ENCODE results near the gene RFT1. TPM values are rescaled to one million over a fixed set of nuclear protein-coding genes. Genes with fewer than 3 reads are reported as not detected.

Gene RFT1, protein sequence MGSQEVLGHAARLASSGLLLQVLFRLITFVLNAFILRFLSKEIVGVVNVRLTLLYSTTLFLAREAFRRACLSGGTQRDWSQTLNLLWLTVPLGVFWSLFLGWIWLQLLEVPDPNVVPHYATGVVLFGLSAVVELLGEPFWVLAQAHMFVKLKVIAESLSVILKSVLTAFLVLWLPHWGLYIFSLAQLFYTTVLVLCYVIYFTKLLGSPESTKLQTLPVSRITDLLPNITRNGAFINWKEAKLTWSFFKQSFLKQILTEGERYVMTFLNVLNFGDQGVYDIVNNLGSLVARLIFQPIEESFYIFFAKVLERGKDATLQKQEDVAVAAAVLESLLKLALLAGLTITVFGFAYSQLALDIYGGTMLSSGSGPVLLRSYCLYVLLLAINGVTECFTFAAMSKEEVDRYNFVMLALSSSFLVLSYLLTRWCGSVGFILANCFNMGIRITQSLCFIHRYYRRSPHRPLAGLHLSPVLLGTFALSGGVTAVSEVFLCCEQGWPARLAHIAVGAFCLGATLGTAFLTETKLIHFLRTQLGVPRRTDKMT
- 10 to 100 TPM in 3 of 4 donors, 1 to 10 TPM in 1; 4.9 to 18.2 (median 12.8) TPM for total RNA-seq

DNA sequence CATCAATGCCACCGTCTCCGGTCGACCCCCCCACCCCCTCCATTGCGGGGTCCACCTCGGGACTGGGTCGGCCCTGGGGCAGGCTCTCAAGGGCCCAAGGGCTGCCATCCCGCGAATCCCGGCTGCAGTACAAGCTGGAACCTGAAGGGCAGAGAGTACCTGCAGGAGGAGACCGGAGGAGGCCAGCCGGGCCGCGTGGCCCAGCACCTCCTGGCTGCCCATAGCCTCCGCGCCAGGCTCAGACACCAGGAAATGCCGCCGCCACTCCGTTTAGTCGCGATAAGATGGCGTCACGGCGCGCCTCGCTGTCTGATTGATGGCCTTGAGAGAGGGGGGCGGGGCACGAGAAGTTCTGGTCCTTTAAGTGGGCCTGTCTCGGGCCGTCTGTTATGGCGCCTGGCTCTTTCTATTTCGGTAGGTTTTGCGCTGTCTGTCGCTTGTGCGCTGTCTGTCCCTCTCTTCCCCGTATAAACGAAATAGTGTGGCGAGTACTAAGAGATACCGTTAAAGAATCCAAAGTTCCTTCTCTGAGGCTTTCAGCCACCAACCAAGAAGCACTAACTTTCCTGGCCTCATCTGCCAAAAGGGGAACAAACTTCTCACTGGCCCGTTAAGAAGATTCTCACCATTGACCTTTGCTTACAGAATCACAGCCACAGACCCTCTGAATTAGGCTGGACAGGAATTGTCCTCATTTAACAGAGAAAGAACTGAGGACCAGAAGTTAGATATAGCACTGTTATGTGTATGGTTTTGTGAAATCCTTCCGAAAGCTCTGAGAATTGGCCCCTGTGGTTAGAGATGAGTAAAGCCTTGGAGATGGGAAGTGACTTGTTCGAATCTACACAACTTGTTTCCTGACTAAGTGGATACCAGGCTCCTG lies at the start of gene RFT1:
Gene RFT1 (minus strand): TSS at position 257 of the 883 bp plus-strand sequence. CDS start 35 bp downstream, at position 222.
- Histone ChIP-seq H3K4me3 (peak within 1 kb of the TSS; percentile 71 to 98 (median 95)), H3K9me3 (no peaks in the 10 kb centered on the region)

DNA sequence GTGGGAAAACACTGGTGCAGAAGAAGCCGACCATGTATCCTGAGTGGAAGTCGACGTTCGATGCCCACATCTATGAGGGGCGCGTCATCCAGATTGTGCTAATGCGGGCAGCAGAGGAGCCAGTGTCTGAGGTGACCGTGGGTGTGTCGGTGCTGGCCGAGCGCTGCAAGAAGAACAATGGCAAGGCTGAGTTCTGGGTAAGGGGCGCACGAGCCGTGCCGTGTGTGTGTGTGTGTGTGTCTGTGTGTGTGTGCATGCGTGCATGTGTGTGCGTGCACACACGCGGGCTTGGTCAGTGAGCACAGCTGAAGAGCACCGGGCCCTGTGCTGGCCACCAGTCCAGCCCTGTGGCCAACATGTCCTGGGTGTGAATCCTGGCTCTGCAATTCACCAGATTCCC lies 49.3 kb upstream of the RFT1 start:
- Histone ChIP-seq H3K9me3 (no peaks in the 10 kb centered on the region), H3K27ac (no peak overlapping the region), H3K4me1 (peaks cover 0 to 9% (median 0%) of the 10 kb centered on the region in 3 donors), H3K36me3 (peaks cover 22 to 99% (median 30%) of the 10 kb centered on the region in 3 donors), H3K27me3 (no peaks in the 10 kb centered on the region), H3K4me3 (no peak overlapping the region)
- TF ChIP-seq, protein P1, sequence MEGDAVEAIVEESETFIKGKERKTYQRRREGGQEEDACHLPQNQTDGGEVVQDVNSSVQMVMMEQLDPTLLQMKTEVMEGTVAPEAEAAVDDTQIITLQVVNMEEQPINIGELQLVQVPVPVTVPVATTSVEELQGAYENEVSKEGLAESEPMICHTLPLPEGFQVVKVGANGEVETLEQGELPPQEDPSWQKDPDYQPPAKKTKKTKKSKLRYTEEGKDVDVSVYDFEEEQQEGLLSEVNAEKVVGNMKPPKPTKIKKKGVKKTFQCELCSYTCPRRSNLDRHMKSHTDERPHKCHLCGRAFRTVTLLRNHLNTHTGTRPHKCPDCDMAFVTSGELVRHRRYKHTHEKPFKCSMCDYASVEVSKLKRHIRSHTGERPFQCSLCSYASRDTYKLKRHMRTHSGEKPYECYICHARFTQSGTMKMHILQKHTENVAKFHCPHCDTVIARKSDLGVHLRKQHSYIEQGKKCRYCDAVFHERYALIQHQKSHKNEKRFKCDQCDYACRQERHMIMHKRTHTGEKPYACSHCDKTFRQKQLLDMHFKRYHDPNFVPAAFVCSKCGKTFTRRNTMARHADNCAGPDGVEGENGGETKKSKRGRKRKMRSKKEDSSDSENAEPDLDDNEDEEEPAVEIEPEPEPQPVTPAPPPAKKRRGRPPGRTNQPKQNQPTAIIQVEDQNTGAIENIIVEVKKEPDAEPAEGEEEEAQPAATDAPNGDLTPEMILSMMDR (IDR thresholded peaks at IDR 0.05) = no peak
- TF ChIP-seq POLR2A (IDR thresholded peaks at IDR 0.05) = no peak
- DNase-seq = no peak
- intact Hi-C loops (cut with DNase I) = no loop called here
- 93 to 94% methylated on average over 9 to 20 of the region's 20 CpGs for WGBS, 2 donors

More for the DNA sequence above, at the start of gene RFT1:
- intact Hi-C loops (cut with DNase I) = loop anchor here (5.0 kb wide), 1 partner anchor 67 kb away; no protein-coding TSS in a partner anchor
- H3K36me3 ChIP-seq = peaks cover 0 to 26% (median 0%) of the 10 kb centered on the region in 3 donors
- H3K4me1 ChIP-seq = peaks cover 11 to 40% (median 19%) of the 10 kb centered on the region in 3 donors
- 0 to 5% methylated on average over 12 of the region's 41 CpGs for WGBS, 2 donors
- DNase-seq = peak; percentile 96
- no peaks in the 10 kb centered on the region for H3K27me3 ChIP-seq
- TF ChIP-seq, protein P1 (IDR thresholded peaks at IDR 0.05) = peak in 4 of 6 experiments; percentile 9 to 50 (median 19)
- peak in 3 of 4 donors; percentile 60 to 70 (median 65) for TF ChIP-seq POLR2A (IDR thresholded peaks at IDR 0.05)
- peak within 1 kb of the TSS; percentile 88 to 93 (median 92) for H3K27ac ChIP-seq

DNA sequence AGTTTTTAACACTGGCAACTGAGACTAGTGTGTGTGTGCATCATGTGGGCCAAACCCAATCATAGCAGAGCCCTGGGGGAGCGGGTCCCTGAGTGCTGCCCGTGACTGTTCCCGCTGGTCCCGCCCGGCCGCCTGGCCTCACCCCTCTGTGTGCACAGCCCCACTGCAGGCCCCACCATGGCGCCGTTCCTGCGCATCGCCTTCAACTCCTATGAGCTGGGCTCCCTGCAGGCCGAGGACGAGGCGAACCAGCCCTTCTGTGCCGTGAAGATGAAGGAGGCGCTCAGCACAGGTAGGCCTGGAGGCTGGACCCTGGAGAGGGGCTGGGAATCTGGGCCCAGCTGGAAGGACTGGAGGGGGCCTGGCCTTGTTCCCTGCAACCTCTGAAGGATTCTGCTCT lies 48.0 kb upstream of the RFT1 start:
- no peak for DNase-seq
- Histone ChIP-seq H3K27me3 (no peaks in the 10 kb centered on the region), H3K4me3 (no peak overlapping the region), H3K9me3 (no peaks in the 10 kb centered on the region), H3K4me1 (peaks cover 0 to 9% (median 0%) of the 10 kb centered on the region in 3 donors), H3K27ac (no peak overlapping the region), H3K36me3 (peaks cover 16 to 100% (median 26%) of the 10 kb centered on the region in 3 donors)
- intact Hi-C loops (cut with DNase I) = no loop called here
- TF ChIP-seq, protein P1 (IDR thresholded peaks at IDR 0.05) = no peak
- TF ChIP-seq POLR2A (IDR thresholded peaks at IDR 0.05) = no peak
- WGBS, 2 donors = no CpG with 5 or more reads among the region's 15 CpGs

GRCh38 chr3:53175613-53176540 lies 45.6 kb upstream of the RFT1 start:
- TF ChIP-seq, protein P1 (IDR thresholded peaks at IDR 0.05) = no peak
- no peak for TF ChIP-seq POLR2A (IDR thresholded peaks at IDR 0.05)
- Histone ChIP-seq H3K4me1 (peaks cover 0 to 13% (median 12%) of the 10 kb centered on the region in 3 donors), H3K36me3 (peaks cover 0 to 93% (median 17%) of the 10 kb centered on the region in 3 donors), H3K4me3 (no peak overlapping the region), H3K27me3 (no peaks in the 10 kb centered on the region), H3K27ac (no peak overlapping the region), H3K9me3 (no peaks in the 10 kb centered on the region)
- intact Hi-C loops (cut with DNase I) = no loop called here
- 87 to 93% methylated on average over 3 to 7 of the region's 9 CpGs for WGBS, 2 donors
- no peak for DNase-seq

All from esophagus squamous epithelium (tissue), 5 donors.